HG03457 (cell line): ENCODE data around the gene PGBD2.
"Not testable (repeated sequence)": the region's sequence is repeated elsewhere in the genome, so short reads cannot be mapped to it uniquely, and the experiment has no call there.

Experiments
- ATAC-seq: cut with Tn5 transposase; IDR thresholded peaks from one replicate; pipeline ENCODE4 v1.9.1; 2021; ENCODE audit warnings: moderate number of reproducible peaks; ENCODE audit not compliant: unreplicated experiment

Gene PGBD2

DNA sequence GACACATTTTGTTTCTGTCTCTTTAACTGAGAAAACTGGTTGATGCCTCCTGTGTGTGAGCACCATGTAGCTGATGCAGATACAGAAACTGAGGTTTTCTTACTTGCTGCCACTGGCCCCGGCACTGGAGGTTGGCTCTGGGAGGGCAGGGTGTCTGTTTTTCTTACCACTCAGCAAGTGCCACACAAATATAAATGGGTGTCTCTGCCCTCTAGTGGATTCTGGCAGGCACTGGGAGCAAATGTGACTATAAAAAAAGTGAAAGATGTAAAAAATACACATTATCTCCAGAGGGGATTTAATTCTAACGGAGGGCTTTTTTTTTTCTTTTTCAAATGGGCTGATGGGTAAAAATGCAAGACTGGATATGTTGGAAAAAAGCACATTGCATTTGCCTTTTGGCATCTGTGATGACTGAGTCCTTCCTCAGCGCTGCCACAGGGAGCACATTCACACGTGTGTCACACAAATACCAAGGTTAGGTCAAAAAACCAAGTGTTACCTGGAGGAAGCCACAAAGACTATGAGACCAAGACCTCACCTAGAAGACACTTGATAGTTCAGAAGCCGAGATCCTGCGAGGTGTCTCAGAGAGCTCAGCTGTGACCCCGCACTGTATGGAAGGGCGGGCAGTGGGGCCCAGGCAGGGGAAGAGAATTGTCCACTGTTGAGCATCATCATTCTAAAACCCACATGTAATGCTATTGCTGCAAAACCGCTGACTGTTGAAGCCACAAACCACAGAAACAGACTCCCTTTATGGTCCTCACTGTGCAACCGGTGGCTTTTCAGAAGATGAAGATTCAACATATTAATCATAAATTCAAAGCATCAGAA, 18.9 kb downstream of the PGBD2 start:
- ATAC-seq = peak; percentile 94

DNA sequence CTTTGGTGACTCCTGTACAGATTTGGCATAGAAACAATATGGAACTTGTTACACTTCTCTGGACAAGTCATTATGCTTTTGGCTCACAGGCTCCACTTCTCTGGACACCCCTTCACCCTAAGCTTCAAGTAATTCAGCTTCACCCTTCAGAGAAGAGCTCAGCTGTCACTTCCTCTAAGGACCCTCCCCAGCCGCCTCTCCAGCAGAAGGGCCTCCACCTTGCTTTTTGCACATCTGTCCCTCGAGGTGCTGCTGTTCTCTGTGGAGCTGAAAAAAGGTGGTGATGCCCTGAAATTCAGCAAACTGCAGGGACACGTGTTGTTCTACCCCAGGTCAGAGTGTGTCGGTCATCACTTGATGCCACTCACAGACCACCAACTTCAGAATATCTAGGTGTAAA, 19.8 kb downstream of the PGBD2 start:
- ATAC-seq = not testable (repeated sequence)

DNA sequence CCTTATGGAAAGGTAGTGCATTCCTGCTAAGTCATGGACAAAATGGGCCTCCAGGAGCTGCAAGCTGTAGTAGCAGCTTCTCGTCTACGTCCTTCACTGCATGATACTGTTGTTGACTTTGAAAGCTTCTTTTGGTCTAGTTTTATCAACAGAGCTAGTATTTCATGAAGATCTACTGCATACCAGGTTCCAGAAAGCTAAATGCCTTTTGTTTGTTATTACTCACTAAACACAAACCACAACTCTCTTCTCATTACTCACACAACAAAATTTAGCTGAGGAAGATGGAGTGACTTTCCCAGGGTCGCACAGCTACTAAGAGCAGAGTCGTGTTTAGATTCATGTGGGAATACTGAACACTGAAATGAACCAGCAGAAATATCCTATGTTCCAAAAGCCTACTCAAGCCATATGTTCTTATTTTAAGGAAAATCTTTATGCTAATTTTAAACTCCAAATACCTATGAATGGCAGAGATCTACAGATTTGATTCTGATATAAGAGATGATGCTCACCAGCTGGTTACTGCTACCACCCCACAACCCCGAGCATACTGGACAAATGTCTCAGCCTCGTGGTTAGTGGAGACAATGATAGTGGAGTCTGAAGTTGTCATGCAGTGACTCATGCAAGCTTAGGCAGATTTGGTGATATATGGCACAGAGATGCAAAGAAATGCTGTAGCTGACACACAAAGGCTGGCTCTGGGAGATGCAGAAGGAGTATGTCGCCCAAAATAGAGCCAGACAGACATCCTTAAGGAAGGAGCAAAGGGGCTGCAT, 20.6 kb downstream of the PGBD2 start:
- ATAC-seq = no peak

DNA sequence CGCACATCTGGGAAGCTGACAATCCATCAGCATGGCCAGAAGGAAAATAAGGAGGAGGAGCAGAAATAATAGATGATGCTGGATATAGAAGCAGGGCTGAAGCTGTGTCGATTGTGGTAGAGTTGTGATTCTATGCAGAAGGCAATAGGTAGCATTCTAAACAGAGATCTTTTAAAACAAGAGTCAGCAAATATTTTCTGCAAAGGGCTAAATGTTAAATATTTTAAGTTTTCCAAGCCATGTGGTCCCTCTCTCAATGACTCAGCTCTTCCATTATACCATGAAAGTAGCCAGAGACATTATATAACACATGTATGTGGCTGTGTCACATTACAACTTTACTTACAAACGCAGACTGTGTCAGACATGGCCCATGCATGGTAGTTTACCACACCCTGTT, 21.2 kb downstream of the PGBD2 start:
- not testable (repeated sequence) for ATAC-seq

DNA sequence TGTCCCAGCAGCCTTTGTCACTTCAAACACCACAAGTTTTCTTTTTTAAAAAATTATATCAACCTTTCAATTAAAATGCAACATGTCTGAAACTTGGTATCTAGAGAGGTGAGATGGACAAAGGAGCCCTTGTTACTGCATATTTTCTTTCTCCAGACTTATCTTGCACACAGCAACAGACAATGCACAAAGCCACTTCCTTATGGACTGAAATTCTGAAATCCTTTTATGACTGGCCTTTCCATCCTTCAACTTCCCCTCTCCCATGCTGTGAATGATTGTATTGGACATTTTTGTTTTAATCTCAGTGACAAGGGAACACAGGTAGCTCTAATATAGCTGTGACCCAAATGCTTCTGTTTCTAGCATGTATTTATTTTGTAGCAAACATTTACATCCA, 22.1 kb downstream of the PGBD2 start:
- not testable (repeated sequence) for ATAC-seq

DNA sequence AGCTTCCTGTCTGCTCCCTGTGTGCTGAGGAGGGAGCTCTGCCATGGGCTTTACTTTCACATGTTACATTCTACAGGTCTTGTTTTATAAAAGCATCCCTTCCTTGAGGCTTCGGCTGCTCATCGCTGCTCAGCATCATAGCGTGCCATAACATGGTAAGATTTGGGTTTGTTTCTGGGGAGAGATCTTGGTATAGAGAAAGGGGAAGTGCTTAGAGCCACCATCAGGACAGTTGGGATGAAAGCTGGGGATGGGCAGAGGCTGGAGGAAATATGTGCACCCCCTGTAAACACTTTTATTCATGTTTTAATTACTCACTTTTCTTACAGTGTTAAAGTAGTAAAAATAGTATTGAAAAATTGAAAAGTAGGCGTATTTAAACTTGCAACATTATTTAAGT, 24.0 kb downstream of the PGBD2 start:
- not testable (repeated sequence) for ATAC-seq

DNA sequence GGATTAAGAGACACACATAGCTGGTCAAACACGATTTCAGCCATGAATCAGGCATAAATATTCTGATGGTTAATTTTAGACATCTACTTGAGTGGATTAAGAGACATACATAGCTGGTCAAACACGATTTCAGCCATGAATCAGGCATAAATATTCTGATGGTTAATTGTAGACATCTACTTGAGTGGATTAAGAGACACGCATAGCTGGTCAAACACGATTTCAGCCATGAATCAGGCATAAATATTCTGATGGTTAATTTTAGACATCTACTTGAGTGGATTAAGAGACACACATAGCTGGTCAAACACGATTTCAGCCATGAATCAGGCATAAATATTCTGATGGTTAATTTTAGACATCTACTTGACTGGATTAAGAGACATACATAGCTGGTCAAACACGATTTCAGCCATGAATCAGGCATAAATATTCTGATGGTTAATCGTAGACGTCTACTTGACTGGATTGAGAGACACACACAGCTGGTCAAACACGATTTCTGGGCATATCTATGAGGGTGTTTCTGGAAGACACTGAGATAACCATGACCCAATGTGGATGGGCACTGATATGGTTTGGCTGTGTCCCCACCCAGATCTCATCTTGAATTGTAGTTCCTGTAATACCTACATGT, 32.3 kb downstream of the PGBD2 start:
- ATAC-seq = not testable (repeated sequence)

DNA sequence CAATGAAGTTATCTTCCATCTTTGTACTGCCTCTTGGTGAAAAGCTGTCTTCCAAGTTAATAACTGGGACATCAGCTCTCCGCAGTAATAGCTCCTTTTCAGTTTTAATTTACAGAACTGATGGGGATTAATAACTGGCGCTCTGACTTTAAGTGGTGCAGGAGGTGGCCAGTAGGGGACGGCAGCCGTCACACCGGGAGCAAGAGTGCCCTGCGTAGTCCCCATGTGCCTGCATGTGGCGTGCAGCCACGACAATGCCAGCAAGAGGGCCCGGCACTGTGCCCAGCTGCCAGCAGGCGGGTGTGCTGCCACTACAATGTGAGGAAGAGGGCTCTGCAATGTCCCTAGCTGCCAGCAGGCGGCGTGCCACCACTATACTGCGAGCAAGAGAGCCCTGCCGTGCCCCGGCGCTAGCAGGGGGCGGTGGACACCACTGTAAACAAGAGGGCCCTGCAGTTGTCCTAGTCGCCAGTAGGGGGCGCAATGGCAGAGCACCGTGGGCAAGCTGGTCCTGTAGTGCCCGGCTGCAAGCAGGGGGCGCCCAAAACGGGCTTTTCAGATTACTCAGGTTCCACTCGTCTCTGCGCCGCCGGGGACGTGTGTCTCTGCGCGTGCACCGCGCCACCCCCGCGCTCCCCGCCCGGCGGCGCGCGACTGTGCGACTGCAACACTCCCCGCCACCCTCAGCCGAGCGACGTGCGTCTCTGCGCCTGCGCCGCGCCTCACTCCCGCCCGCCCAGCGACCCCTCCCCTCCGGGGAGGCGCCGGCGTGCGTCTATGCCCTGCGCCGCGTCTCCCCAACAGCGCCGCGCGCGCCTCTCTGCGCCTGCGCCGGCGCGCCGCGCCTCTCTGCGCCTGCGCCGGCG, 38.3 kb downstream of the PGBD2 start:
- not testable (repeated sequence) for ATAC-seq

DNA sequence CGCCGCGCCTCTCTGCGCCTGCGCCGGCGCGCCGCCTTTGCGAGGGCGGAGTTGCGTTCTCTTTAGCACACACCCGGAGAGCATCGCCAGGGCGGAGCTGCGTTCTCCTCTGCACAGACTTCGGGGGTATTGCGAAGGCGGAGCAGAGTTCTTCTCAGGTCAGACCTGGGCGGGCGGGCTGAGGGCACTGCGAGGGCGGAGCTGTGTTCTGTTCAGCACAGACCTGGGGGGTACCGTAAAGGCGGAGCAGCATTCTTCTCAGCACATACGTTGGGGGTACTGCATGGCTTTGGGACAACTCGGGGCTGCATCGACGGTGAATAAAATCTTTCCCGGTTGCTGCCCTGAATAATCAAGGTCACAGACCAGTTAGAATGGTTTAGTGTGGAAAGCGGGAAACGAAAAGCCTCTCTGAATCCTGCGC, 39.0 kb downstream of the PGBD2 start:
- ATAC-seq = not testable (repeated sequence)

DNA sequence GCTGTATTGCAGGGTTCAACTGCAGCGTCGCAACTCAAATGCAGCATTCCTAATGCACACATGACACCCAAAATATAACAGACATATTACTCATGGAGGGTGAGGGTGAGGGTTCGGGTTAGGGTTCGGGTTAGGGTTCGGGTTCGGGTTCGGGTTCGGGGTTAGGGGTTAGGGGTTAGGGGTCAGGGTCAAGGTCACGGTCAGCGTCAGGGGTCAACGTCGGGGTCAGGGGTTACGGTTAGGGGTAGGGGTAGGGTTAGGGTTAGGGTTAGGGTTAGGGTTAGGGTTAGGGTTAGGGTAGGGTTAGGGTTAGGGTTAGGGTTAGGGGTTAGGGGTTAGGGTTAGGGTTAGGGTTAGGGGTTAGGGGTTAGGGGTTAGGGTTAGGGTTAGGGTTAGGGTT, 39.4 kb downstream of the PGBD2 start:
- ATAC-seq = not testable (repeated sequence)

DNA sequence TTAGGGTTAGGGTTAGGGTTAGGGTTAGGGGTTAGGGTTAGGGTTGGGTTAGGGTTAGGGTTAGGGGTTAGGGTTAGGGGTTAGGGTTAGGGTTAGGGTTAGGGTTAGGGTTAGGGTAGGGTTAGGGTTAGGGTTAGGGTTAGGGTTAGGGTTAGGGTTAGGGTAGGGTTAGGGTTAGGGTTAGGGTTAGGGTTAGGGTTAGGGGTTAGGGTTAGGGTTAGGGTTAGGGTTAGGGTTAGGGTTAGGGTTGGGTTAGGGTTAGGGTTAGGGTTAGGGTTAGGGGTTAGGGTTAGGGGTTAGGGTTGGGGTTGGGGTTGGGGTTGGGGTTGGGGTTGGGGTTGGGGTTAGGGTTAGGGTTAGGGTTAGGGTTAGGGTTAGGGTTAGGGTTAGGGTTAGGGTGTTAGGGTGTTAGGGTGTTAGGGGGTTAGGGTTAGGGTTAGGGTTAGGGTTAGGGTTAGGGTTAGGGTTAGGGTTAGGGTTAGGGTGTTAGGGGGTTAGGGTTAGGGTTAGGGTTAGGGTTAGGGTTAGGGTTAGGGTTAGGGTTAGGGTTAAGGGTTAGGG, 39.9 kb downstream of the PGBD2 start:
- ATAC-seq = not testable (repeated sequence)
